ENCODE data around the gene PNMT.

The PNMT gene

DNA sequence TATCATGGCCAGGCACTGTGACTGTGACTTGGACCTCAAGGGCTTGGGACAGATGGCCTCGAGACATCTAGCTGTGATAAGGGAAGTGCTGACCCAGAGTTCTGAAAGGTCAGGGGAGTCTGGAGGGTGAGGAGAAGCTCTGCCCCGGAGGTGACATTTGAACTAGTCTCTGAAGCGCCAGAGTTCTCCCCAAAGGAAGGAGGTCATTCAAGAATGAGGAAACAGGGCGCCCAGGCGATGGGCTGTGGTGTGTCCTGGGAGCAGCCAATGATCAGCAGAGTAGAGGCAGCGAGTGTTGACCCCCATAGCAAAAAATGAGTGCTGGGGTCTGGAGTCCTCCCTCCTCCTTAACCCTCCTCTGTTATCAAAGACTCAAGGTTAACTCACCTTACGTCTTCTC is 26.4 kb upstream of the PNMT start:
- TF ChIP-seq EP300 (IDR thresholded peaks at IDR 0.05; ENCODE audit: borderline replicate concordance): no peak
- TF ChIP-seq YY1 (IDR thresholded peaks at IDR 0.05; ENCODE audit: low read depth): no peak
- no peak for TF ChIP-seq CEBPB (IDR thresholded peaks at IDR 0.05)
- TF ChIP-seq FOXM1 (IDR thresholded peaks at IDR 0.05; ENCODE audit: borderline replicate concordance, low read depth): no peak
- TF ChIP-seq NFIC (IDR thresholded peaks at IDR 0.05): no peak
- TF ChIP-seq, protein P1, sequence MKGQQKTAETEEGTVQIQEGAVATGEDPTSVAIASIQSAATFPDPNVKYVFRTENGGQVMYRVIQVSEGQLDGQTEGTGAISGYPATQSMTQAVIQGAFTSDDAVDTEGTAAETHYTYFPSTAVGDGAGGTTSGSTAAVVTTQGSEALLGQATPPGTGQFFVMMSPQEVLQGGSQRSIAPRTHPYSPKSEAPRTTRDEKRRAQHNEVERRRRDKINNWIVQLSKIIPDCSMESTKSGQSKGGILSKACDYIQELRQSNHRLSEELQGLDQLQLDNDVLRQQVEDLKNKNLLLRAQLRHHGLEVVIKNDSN (IDR thresholded peaks at IDR 0.05): no peak
- TF ChIP-seq CREB1 (IDR thresholded peaks at IDR 0.05; ENCODE audit: low read depth): no peak
- TF ChIP-seq ZBTB7A (IDR thresholded peaks at IDR 0.05; ENCODE audit: low read depth): no peak
- no peak for TF ChIP-seq TCF12 (IDR thresholded peaks at IDR 0.05; ENCODE audit: low read depth)
- TF ChIP-seq RAD21 (IDR thresholded peaks at IDR 0.05; ENCODE audit: low read depth): no peak
- no peak for TF ChIP-seq EGR1 (IDR thresholded peaks at IDR 0.05)
- no peak for TF ChIP-seq TEAD4 (IDR thresholded peaks at IDR 0.05)
- TF ChIP-seq, protein P2, sequence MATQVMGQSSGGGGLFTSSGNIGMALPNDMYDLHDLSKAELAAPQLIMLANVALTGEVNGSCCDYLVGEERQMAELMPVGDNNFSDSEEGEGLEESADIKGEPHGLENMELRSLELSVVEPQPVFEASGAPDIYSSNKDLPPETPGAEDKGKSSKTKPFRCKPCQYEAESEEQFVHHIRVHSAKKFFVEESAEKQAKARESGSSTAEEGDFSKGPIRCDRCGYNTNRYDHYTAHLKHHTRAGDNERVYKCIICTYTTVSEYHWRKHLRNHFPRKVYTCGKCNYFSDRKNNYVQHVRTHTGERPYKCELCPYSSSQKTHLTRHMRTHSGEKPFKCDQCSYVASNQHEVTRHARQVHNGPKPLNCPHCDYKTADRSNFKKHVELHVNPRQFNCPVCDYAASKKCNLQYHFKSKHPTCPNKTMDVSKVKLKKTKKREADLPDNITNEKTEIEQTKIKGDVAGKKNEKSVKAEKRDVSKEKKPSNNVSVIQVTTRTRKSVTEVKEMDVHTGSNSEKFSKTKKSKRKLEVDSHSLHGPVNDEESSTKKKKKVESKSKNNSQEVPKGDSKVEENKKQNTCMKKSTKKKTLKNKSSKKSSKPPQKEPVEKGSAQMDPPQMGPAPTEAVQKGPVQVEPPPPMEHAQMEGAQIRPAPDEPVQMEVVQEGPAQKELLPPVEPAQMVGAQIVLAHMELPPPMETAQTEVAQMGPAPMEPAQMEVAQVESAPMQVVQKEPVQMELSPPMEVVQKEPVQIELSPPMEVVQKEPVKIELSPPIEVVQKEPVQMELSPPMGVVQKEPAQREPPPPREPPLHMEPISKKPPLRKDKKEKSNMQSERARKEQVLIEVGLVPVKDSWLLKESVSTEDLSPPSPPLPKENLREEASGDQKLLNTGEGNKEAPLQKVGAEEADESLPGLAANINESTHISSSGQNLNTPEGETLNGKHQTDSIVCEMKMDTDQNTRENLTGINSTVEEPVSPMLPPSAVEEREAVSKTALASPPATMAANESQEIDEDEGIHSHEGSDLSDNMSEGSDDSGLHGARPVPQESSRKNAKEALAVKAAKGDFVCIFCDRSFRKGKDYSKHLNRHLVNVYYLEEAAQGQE (IDR thresholded peaks at IDR 0.05; ENCODE audit: low read depth): no peak
- no peak for TF ChIP-seq TAF1 (IDR thresholded peaks at IDR 0.05; ENCODE audit: low read depth)
- TF ChIP-seq MAX (IDR thresholded peaks at IDR 0.05): no peak

DNA sequence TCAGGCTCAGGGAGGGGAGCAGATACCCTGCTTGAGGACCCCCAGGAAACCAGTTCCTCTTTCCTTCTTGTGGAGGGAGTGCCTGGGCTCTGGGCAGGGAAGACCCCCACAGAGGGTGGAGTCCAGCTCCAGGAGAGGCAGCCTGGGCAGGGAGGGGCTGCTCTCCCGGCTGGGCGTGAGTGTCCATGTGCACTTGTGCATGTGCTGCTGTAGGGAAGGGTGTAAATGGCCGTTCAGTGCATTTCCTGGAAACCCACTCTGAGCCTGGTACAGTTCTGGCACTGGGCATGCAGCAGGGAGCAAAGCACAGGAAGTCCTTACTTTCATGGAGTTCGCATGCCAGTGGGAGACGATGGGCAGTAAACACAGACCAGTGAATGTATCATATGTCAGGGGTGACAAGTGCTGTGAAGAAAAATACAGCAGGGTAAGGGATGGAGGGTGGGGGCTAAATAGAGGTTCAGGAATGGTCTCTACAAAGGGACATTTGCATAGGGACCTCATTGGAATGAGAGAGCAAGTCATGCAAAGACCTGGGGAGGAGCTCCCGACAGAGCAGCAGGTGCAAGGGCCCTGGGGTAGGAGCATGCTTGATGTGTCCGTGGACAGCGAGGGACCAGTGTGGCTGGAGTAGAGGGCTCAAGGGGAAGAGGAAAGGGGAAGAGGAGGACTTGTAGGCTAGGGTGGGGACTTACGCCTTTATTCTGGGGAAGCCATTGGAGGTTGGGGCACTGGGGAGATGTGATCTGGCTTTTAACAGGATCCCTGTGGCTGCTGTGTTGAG is 25.8 kb upstream of the PNMT start:
- no peak for TF ChIP-seq EP300 (IDR thresholded peaks at IDR 0.05; ENCODE audit: borderline replicate concordance)
- TF ChIP-seq NFIC (IDR thresholded peaks at IDR 0.05): no peak
- TF ChIP-seq ZBTB7A (IDR thresholded peaks at IDR 0.05; ENCODE audit: low read depth): no peak
- no peak for TF ChIP-seq YY1 (IDR thresholded peaks at IDR 0.05; ENCODE audit: low read depth)
- no peak for TF ChIP-seq MAX (IDR thresholded peaks at IDR 0.05)
- TF ChIP-seq RAD21 (IDR thresholded peaks at IDR 0.05; ENCODE audit: low read depth): no peak

DNA sequence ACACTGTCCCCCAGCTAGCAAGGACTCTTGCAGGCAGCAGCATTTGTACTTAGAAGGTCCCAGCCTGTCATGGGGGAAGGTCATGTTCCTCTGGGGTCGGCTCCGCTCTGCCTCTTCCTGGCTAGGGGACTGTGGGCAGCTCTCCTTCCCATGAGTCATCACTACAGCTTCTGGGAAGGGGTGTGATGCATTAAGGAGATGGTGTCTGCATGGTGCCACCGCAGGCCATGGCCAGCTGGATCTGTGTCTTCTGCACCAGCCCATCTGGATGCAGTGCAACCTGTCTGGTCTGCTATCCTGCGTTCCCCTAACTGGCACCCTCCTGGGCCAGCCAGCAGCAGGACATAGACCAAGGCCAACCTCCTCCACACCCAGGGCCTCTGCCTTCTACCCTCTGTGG is 25.0 kb upstream of the PNMT start:
- TF ChIP-seq ZBTB7A (IDR thresholded peaks at IDR 0.05; ENCODE audit: low read depth) (no peak), YY1 (IDR thresholded peaks at IDR 0.05; ENCODE audit: low read depth) (no peak), MAX (IDR thresholded peaks at IDR 0.05) (no peak), RAD21 (IDR thresholded peaks at IDR 0.05; ENCODE audit: low read depth) (no peak), TAF1 (IDR thresholded peaks at IDR 0.05; ENCODE audit: low read depth) (no peak), TCF12 (IDR thresholded peaks at IDR 0.05; ENCODE audit: low read depth) (no peak), FOXM1 (IDR thresholded peaks at IDR 0.05; ENCODE audit: borderline replicate concordance, low read depth) (no peak), TEAD4 (IDR thresholded peaks at IDR 0.05) (no peak)
- TF ChIP-seq, protein P2 (IDR thresholded peaks at IDR 0.05; ENCODE audit: low read depth): no peak

DNA sequence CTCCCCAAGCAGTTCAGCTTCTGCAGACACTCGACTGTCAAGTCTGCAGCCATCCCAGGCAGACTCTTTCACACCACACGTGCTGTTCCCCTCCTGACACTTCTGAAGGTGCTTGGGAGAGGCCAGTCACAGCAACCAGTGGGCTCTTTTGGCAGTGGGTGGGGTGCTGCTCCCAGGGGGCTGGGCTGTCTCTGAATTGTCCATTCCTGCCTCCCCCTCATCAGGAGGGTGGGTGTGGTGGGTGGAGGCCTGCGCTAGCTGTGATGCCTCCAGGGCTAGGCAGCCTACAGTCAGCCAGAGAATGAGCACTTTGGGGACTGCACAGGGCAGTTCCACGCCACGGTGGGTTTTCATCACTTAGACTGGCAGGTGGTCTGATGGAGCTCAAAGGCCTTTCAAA is 21.0 kb upstream of the PNMT start:
- no peak for TF ChIP-seq EGR1 (IDR thresholded peaks at IDR 0.05)
- no peak for TF ChIP-seq NFIC (IDR thresholded peaks at IDR 0.05)

DNA sequence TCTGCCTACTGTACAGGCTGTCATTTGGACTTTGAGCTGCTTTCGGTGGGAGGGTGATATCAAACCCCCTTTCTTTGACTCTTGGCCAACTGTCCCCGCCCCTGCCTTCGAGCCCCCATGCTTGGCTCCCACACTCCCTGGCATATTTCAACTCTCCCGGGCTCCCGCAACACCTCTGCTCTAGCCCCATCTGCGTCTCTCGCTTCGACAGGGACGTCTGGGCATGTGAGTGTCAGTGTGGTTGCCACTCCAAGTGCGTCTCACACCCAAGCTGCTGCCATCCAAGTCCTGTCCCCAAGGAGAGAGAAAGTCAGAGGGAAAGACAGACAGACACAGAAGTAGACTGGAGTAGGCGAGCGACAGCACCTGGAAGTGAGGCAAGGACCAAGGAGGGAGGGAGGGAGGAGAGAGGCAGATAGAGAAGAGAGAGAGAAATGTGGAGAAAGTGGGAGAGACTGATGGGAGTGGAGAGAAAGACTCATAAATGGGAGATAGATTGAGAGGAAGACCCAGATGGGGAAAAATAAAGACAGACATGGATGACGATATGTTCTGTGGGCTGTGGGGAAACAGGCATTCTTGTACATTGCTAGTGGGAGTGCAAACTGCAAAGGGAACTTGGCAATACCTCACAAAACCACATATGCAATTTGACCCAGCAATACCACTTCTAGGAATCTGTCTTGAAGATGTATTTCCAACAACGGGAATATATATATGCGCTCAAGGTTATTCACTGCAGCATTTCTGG is 19.5 kb upstream of the PNMT start:
- TF ChIP-seq ZBTB7A (IDR thresholded peaks at IDR 0.05; ENCODE audit: low read depth) (no peak), TCF12 (IDR thresholded peaks at IDR 0.05; ENCODE audit: low read depth) (no peak), EGR1 (IDR thresholded peaks at IDR 0.05) (no peak), CREB1 (IDR thresholded peaks at IDR 0.05; ENCODE audit: low read depth) (no peak), EP300 (IDR thresholded peaks at IDR 0.05; ENCODE audit: borderline replicate concordance) (no peak), CEBPB (IDR thresholded peaks at IDR 0.05) (no peak), FOXM1 (IDR thresholded peaks at IDR 0.05; ENCODE audit: borderline replicate concordance, low read depth) (no peak), RAD21 (IDR thresholded peaks at IDR 0.05; ENCODE audit: low read depth) (no peak), TAF1 (IDR thresholded peaks at IDR 0.05; ENCODE audit: low read depth) (no peak), YY1 (IDR thresholded peaks at IDR 0.05; ENCODE audit: low read depth) (no peak)
- TF ChIP-seq, protein P1 (IDR thresholded peaks at IDR 0.05): no peak
